Fibroblast of lung (primary cell): ENCODE data around the gene CROCC. TPM values are rescaled to one million over a fixed set of nuclear protein-coding genes. Genes with fewer than 3 reads are reported as not detected.

ENCODE experiments used
- DNase-seq, 2 donors: peaks; one replicate each; pipeline versions ENCODE4 v3.0.0 to v3.0.0-alpha.2; 2010; ENCODE audit warnings: low read depth in 2 of 2
- H2AFZ ChIP-seq: 2 replicates; pipeline ENCODE4 v1.5.1; 2012; ENCODE audit warnings: low read length, control low read depth, inconsistent platforms
- H3K27ac ChIP-seq: 2 replicates; pipeline ENCODE4 v1.5.1; 2011; ENCODE audit warnings: low read length, control low read depth; ENCODE audit not compliant: insufficient read depth
- H3K27me3 ChIP-seq: 2 replicates; pipeline ENCODE4 v1.5.1; 2011; ENCODE audit warnings: mild to moderate bottlenecking, low read length; ENCODE audit not compliant: control insufficient read depth, insufficient read depth
- H3K36me3 ChIP-seq: 2 replicates; pipeline ENCODE4 v1.5.1; 2011; ENCODE audit warnings: low read length; ENCODE audit not compliant: control insufficient read depth, insufficient read depth
- H3K4me1 ChIP-seq: 2 replicates; pipeline ENCODE4 v1.5.1; 2011; ENCODE audit warnings: low read length; ENCODE audit not compliant: control insufficient read depth, insufficient read depth; ENCODE audit errors: extremely low read depth
- H3K4me2 ChIP-seq: 2 replicates; pipeline ENCODE4 v1.5.1; 2011; ENCODE audit warnings: low read length, control low read depth; ENCODE audit not compliant: insufficient read depth; ENCODE audit errors: extremely low read depth
- H3K4me3 ChIP-seq, 4 experiments: fragments of 200-600 bp in 1 of 4; sonication (generic) in 1 of 4; replicated peaks in 1 of 4; 2 replicates each; pipeline ENCODE4 v1.5.1; 2011 to 2016; ENCODE audit warnings: low read length in 4 of 4, low read depth in 3 of 4, mild to moderate bottlenecking in 3 of 4, control low read depth in 2 of 4, inconsistent platforms in 1 of 4, mixed read lengths in 1 of 4; ENCODE audit not compliant: insufficient read depth in 1 of 4; ENCODE audit errors: control extremely low read depth in 1 of 4
- H3K79me2 ChIP-seq: 2 replicates; pipeline ENCODE4 v1.5.1; 2012; ENCODE audit warnings: mild to moderate bottlenecking, low read length, inconsistent platforms; ENCODE audit not compliant: control insufficient read depth, insufficient read depth
- H3K9ac ChIP-seq: 2 replicates; pipeline ENCODE4 v1.5.1; 2011; ENCODE audit warnings: mild to moderate bottlenecking, low read length, control low read depth; ENCODE audit not compliant: insufficient read depth
- H3K9me3 ChIP-seq: 2 replicates; pipeline ENCODE4 v1.5.1; 2012; ENCODE audit warnings: low read depth, low read length; ENCODE audit not compliant: control insufficient read depth, insufficient read depth
- H4K20me1 ChIP-seq: 2 replicates; pipeline ENCODE4 v1.5.1; 2011; ENCODE audit warnings: low read length; ENCODE audit not compliant: control insufficient read depth, insufficient read depth; ENCODE audit errors: extremely low read depth
- EZH2 ChIP-seq: IDR thresholded peaks from 2 replicates; pipeline ENCODE4 v1.5.1; 2012; ENCODE audit warnings: low read length, control low read depth, mild to moderate bottlenecking; ENCODE audit errors: missing control alignments
- polyA plus RNA-seq, 2 donors: library from polyadenylated mRNA; depleted of rRNA in 1 of 2; stranded (reverse) in 1 of 2; unstranded in 1 of 2; fragments of >200 nt; gene quantifications; 2 replicates each; pipeline ENCODE4 v1.2.1, GENCODE V29; 2011 to 2012; ENCODE audit warnings: missing spikeins in 1 of 2
- total RNA-seq: library from RNA; depleted of rRNA; stranded (reverse); fragments of >200 nt; gene quantifications from 2 replicates; pipeline ENCODE4 v1.2.1, GENCODE V29; 2014
- TF ChIP-seq, protein P1 (sequence below), 2 donors: IDR thresholded peaks in 1 of 2; conservative IDR thresholded peaks in 1 of 2; 1 replicate in 1 of 2; 2 replicates in 1 of 2; pipeline ENCODE4 v1.5.1; 2011 to 2012; ENCODE audit warnings: low read length in 2 of 2, control low read depth in 1 of 2, inconsistent platforms in 1 of 2, low read depth in 1 of 2, mild to moderate bottlenecking in 1 of 2

The CROCC gene
- total and polyA plus RNA-seq, 2 donors (not counting 1 experiment from before 2014, with no cell fraction given) = 3.8 to 20.3 TPM

DNA sequence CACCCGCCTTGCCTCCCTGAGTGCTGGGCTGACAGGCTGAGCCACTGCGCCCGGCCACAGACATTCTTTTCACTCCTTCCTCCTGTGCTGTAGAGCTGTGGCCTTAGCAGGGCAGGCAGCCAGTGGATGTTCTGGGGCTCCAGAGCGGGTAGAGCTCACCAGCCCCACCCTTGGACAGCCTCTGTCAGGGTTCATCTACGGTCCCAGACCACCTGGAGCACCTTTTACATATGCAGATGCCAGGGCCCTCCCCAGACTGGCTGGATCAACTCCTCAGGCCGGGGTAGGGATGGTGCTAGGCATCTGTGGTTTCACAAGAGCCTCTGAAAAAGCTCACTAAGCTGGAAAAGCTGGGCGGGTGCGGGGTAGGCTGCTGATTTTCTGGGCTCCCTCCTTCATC is 85.4 kb downstream of the CROCC start:
- no peaks in the 10 kb centered on the region for H4K20me1 ChIP-seq
- H3K9me3 ChIP-seq = no peaks in the 10 kb centered on the region
- H3K79me2 ChIP-seq = no peaks in the 10 kb centered on the region
- TF ChIP-seq EZH2 = no peak
- TF ChIP-seq, protein P1, sequence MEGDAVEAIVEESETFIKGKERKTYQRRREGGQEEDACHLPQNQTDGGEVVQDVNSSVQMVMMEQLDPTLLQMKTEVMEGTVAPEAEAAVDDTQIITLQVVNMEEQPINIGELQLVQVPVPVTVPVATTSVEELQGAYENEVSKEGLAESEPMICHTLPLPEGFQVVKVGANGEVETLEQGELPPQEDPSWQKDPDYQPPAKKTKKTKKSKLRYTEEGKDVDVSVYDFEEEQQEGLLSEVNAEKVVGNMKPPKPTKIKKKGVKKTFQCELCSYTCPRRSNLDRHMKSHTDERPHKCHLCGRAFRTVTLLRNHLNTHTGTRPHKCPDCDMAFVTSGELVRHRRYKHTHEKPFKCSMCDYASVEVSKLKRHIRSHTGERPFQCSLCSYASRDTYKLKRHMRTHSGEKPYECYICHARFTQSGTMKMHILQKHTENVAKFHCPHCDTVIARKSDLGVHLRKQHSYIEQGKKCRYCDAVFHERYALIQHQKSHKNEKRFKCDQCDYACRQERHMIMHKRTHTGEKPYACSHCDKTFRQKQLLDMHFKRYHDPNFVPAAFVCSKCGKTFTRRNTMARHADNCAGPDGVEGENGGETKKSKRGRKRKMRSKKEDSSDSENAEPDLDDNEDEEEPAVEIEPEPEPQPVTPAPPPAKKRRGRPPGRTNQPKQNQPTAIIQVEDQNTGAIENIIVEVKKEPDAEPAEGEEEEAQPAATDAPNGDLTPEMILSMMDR (conservative IDR thresholded peaks at IDR 0.05 in 1 of 2, IDR thresholded peaks at IDR 0.05 in 1 of 2; ENCODE audit: low read depth in 1 of 2, low read length in 2 of 2) = no peak
- no peak overlapping the region for H3K4me2 ChIP-seq
- peaks cover 4% of the 10 kb centered on the region for H3K4me1 ChIP-seq
- H3K27ac ChIP-seq = no peak overlapping the region
- no peak overlapping the region for H3K9ac ChIP-seq
- no peak overlapping the region for H2AFZ ChIP-seq
- no peak overlapping the region for H3K4me3 ChIP-seq
- no peaks in the 10 kb centered on the region for H3K27me3 ChIP-seq
- no peak for DNase-seq
- H3K36me3 ChIP-seq = peaks cover 2% of the 10 kb centered on the region

GRCh38 chr1:17008208-17008855 is 86.6 kb downstream of the CROCC start:
- H3K4me2 ChIP-seq = no peak overlapping the region
- H3K9me3 ChIP-seq = no peaks in the 10 kb centered on the region
- DNase-seq = no peak
- H3K79me2 ChIP-seq = no peaks in the 10 kb centered on the region
- H3K27ac ChIP-seq = no peak overlapping the region
- TF ChIP-seq, protein P1 (conservative IDR thresholded peaks at IDR 0.05 in 1 of 2, IDR thresholded peaks at IDR 0.05 in 1 of 2; ENCODE audit: low read depth in 1 of 2, low read length in 2 of 2) = no peak
- TF ChIP-seq EZH2 = no peak
- no peak overlapping the region for H3K4me3 ChIP-seq
- H3K27me3 ChIP-seq = no peaks in the 10 kb centered on the region
- no peak overlapping the region for H2AFZ ChIP-seq
- no peaks in the 10 kb centered on the region for H4K20me1 ChIP-seq
- H3K4me1 ChIP-seq = peaks cover 4% of the 10 kb centered on the region
- H3K36me3 ChIP-seq = peaks cover 2% of the 10 kb centered on the region
- no peak overlapping the region for H3K9ac ChIP-seq

DNA sequence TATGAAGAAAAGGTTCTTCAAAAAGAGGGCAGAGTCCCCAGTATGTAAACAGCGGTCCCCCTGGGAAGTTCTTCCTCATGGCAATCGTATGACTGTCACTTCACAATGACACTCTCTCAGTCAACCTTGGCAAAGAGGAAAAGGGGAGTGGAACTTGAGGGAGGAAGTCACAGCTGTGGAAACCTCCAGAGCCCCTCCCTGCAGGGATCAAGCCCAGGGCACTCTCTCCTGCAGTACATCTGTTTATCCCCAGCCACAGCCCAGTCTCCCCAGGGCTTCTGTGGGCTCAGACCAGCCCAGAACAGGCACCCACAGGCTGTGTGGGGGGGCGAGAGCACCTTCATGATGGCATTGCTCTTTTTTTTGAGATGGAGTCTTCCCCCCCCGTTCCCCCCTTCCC is 88.0 kb downstream of the CROCC start:
- H3K9ac ChIP-seq = no peak overlapping the region
- H3K9me3 ChIP-seq = no peaks in the 10 kb centered on the region
- H3K4me1 ChIP-seq = peaks cover 4% of the 10 kb centered on the region
- no peak overlapping the region for H3K4me3 ChIP-seq
- H3K36me3 ChIP-seq = no peaks in the 10 kb centered on the region
- DNase-seq = no peak
- no peak overlapping the region for H2AFZ ChIP-seq
- TF ChIP-seq, protein P1 (conservative IDR thresholded peaks at IDR 0.05 in 1 of 2, IDR thresholded peaks at IDR 0.05 in 1 of 2; ENCODE audit: low read depth in 1 of 2, low read length in 2 of 2) = no peak
- no peak for TF ChIP-seq EZH2
- no peak overlapping the region for H3K4me2 ChIP-seq
- H3K79me2 ChIP-seq = no peaks in the 10 kb centered on the region
- no peaks in the 10 kb centered on the region for H4K20me1 ChIP-seq
- no peak overlapping the region for H3K27ac ChIP-seq
- H3K27me3 ChIP-seq = no peaks in the 10 kb centered on the region
